HFFc6 (cell line): ENCODE measurements around the gene MED27. TPM values are rescaled to one million over a fixed set of nuclear protein-coding genes. Genes with fewer than 3 reads are reported as not detected.

Experiments
- DNase-seq: peaks from one replicate; pipeline ENCODE4 v3.0.0-alpha.2; 2018
- H3K27ac Mint-ChIP-seq: 2 replicates; pipeline ENCODE4 v1.8.0; 2020; ENCODE audit warnings: mild to moderate bottlenecking, mixed read lengths
- H3K27me3 Mint-ChIP-seq: 2 replicates; pipeline ENCODE4 v1.8.0; 2021; ENCODE audit warnings: mild to moderate bottlenecking, moderate library complexity, mixed read lengths; ENCODE audit not compliant: insufficient read depth
- H3K36me3 Mint-ChIP-seq: 2 replicates; pipeline ENCODE4 v1.8.0; 2021; ENCODE audit warnings: low read depth, mixed read lengths
- H3K4me1 Mint-ChIP-seq: 2 replicates; pipeline ENCODE4 v1.8.0; 2020; ENCODE audit warnings: low read depth, mixed read lengths
- H3K4me3 Mint-ChIP-seq: 2 replicates; pipeline ENCODE4 v1.8.0; 2020; ENCODE audit warnings: mild to moderate bottlenecking, moderate library complexity, mixed read lengths
- H3K9me3 Mint-ChIP-seq: 2 replicates; pipeline ENCODE4 v1.8.0; 2020; ENCODE audit warnings: mild to moderate bottlenecking, mixed read lengths
- CTCF ChIP-seq: fragments of 200-600 bp; sonication (generic); IDR thresholded peaks from 2 replicates; pipeline ENCODE4 v1.5.0; 2021; ENCODE audit warnings: antibody characterized with exemption, mild to moderate bottlenecking
- total RNA-seq, 6 experiments: library from RNA; stranded (reverse); fragmentation: NEBNext Ultra II Directional; extraction: Animal tissue kit (Norgen Biotek cat#: 25700); gene quantifications; 2 replicates in 1 of 6; 3 replicates in 5 of 6; pipeline ENCODE4 v1.2.3, GENCODE V29; 2021

MED27 gene
- total RNA-seq, 6 experiments from 2014 or later = 30.2 to 37.7 (median 32.7) TPM

GRCh38 chr9:132008855-132009812 is 70.5 kb downstream of the MED27 start:
- H3K4me1 Mint-ChIP-seq = peaks cover 51% of the 10 kb centered on the region
- H3K4me3 Mint-ChIP-seq = peak overlapping the region; percentile 64
- H3K27ac Mint-ChIP-seq = peak overlapping the region; percentile 84
- no peak for TF ChIP-seq CTCF
- peaks cover 44% of the 10 kb centered on the region for H3K36me3 Mint-ChIP-seq
- peaks cover 3% of the 10 kb centered on the region; the same call in 1 of the 2 replicates for H3K9me3 Mint-ChIP-seq
- 0 out of 2 replicates have a peak, but pooled peaks cover 3% of the 10 kb centered on the region for H3K27me3 Mint-ChIP-seq
- no peak for DNase-seq

GRCh38 chr9:132008184-132008803 is 71.4 kb downstream of the MED27 start:
- peak overlapping the region; percentile 84 for H3K27ac Mint-ChIP-seq
- peak; percentile 73 for DNase-seq
- no peak for TF ChIP-seq CTCF

DNA sequence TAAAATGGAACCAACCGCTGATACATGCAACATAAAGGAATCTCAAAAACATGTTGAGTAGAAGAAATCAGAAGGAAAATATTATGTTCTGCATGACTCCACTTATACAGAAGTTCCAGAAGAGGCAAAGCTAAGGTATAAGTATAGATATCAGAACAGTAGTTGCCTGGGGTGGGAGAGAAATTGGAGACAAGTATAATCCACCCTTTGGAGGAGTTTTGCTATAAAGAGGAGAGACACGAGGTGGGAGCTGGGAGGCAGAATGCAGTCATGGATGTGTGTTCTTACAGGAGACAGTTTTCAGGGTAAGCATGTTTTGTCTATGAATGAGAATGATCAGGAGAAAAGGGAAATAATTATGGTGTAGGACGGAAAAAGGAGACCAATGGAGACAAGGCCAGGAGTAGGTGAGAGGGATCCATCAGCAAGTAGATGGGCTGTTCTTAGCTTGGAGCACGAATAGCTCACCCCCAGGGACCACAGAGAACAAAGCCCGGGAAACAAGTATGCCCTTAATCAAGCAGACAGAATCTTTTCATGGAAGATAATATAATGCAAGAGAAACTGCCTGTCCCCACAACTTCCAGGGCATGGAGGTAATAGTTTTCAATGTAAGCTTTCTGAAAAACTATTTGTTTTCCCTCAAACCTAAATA is 72.2 kb downstream of the MED27 start:
- Mint-ChIP-seq H3K27ac (peak overlapping the region; percentile 8; the same call in 1 of the 2 replicates), H3K4me1 (peaks cover 53% of the 10 kb centered on the region), H3K9me3 (peaks cover 3% of the 10 kb centered on the region; the same call in 1 of the 2 replicates), H3K4me3 (no peak overlapping the region; the same call in 1 of the 2 replicates), H3K27me3 (0 out of 2 replicates have a peak, but pooled peaks cover 3% of the 10 kb centered on the region), H3K36me3 (peaks cover 34% of the 10 kb centered on the region)
- no peak for DNase-seq
- TF ChIP-seq CTCF = no peak

More at GRCh38 chr9:132008184-132008803, 71.4 kb downstream of the MED27 start:
- Mint-ChIP-seq H3K4me3 (peak overlapping the region; percentile 64), H3K4me1 (peaks cover 51% of the 10 kb centered on the region), H3K9me3 (peaks cover 3% of the 10 kb centered on the region; the same call in 1 of the 2 replicates), H3K36me3 (peaks cover 42% of the 10 kb centered on the region), H3K27me3 (0 out of 2 replicates have a peak, but pooled peaks cover 3% of the 10 kb centered on the region)

DNA sequence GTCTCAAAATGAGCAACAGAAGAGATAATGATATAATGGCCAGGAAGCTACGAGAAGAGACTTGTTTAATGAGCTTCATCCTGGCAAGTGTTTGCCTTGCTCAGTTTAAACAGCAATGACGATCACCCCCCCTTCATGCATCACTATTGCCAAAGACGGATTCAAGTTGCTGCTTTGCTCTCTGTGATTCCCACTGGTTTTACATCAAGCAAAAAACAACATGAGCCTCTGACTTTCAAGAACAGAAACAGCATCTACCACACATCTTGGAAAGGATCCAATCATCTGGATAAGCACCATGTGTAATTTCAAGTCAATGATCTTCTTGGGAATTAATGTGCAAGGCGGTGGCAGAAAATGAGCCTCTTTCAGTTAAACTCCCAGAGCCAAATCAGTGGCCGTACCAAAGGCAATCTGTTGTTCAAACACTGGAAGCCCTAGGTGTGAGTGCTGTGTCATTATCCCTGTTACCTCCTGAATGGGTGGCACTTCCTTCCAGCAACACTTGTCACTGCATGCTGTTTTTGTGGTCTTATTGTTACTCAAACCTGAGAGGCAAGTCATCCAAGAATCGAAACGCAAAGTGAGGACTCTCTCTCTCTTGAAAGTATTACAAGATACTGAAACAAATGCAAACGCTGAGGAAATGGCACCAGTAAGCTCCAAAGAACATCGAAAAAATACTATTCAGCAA is 72.8 kb downstream of the MED27 start:
- Mint-ChIP-seq H3K4me1 (peaks cover 58% of the 10 kb centered on the region), H3K9me3 (peaks cover 8% of the 10 kb centered on the region; the same call in 1 of the 2 replicates), H3K27ac (peak overlapping the region; percentile 71; the same call in 1 of the 2 replicates), H3K4me3 (no peak overlapping the region), H3K36me3 (peaks cover 36% of the 10 kb centered on the region), H3K27me3 (0 out of 2 replicates have a peak, but pooled peaks cover 3% of the 10 kb centered on the region)
- no peak for TF ChIP-seq CTCF
- no peak for DNase-seq
